A673 (cell line): ENCODE data around the gene TP53BP1.

Experiments
- CTCF ChIP-seq: fragments of 300-800, 200-600 bp; sonication (generic); conservative IDR thresholded peaks from 2 replicates; pipeline ENCODE4 v1.5.1; 2017; ENCODE audit warnings: low read depth, mild to moderate bottlenecking, antibody characterized with exemption, low read length, moderate library complexity, mixed read lengths
- EZH2 ChIP-seq: fragments of 200-600 bp; sonication (generic); IDR thresholded peaks from 2 replicates; pipeline ENCODE4 v1.6.1; 2017; ENCODE audit warnings: borderline replicate concordance, low read depth, mild to moderate bottlenecking, mixed read lengths, antibody characterized with exemption, low read length; ENCODE audit not compliant: poor library complexity, severe bottlenecking

- TF ChIP-seq CTCF (no peak), EZH2 (no peak)
Measured at GRCh38 chr15:43492266-43492665, 690 bp downstream of the TP53BP1 start.
